Trophoblast cell (in vitro differentiated cells and primary cell): ENCODE measurements around the gene PIAS4.

Experiments used
- DNase-seq, 2 donors: peaks; one replicate each; pipeline ENCODE4 v3.0.0-alpha.2; 2016
- H2AFZ ChIP-seq: 2 replicates; pipeline ENCODE4 v1.6.1; 2013; ENCODE audit warnings: low read length, moderate library complexity, mild to moderate bottlenecking; ENCODE audit not compliant: insufficient read depth, poor library complexity
- H2AK5ac ChIP-seq: 2 replicates; pipeline ENCODE4 v1.6.1; 2013; ENCODE audit warnings: mild to moderate bottlenecking, low read length
- H2BK120ac ChIP-seq: 2 replicates; pipeline ENCODE4 v1.6.1; 2013; ENCODE audit warnings: low read length, mild to moderate bottlenecking, moderate library complexity; ENCODE audit not compliant: insufficient read depth, poor library complexity
- H2BK12ac ChIP-seq: 2 replicates; pipeline ENCODE4 v1.6.1; 2013; ENCODE audit warnings: mild to moderate bottlenecking, low read length, moderate library complexity
- H2BK5ac ChIP-seq: 2 replicates; pipeline ENCODE4 v1.6.1; 2013; ENCODE audit warnings: low read length, low read depth, moderate library complexity, mild to moderate bottlenecking; ENCODE audit not compliant: poor library complexity
- H3K14ac ChIP-seq: 2 replicates; pipeline ENCODE4 v1.6.1; 2013; ENCODE audit warnings: mild to moderate bottlenecking, low read length
- H3K18ac ChIP-seq: 2 replicates; pipeline ENCODE4 v1.6.1; 2013; ENCODE audit warnings: mild to moderate bottlenecking, low read length
- H3K23ac ChIP-seq: 2 replicates; pipeline ENCODE4 v1.6.1; 2013; ENCODE audit warnings: low read length
- H3K27ac ChIP-seq: 2 replicates; pipeline ENCODE4 v1.5.1; 2013; ENCODE audit warnings: low read depth, mild to moderate bottlenecking, inconsistent platforms, low read length, moderate library complexity
- H3K27me3 ChIP-seq: 2 replicates; pipeline ENCODE4 v1.6.1; 2013; ENCODE audit warnings: inconsistent platforms, mild to moderate bottlenecking, low read length, moderate library complexity; ENCODE audit not compliant: insufficient read depth
- H3K36me3 ChIP-seq, 2 experiments: 1 replicate in 1 of 2; 2 replicates in 1 of 2; pipeline ENCODE4 v1.6.1; 2013; ENCODE audit warnings: low read length in 2 of 2, mild to moderate bottlenecking in 2 of 2, moderate library complexity in 1 of 2; ENCODE audit not compliant: insufficient read depth in 2 of 2, control insufficient read depth in 1 of 2
- H3K4ac ChIP-seq: 2 replicates; pipeline ENCODE4 v1.6.1; 2013; ENCODE audit warnings: low read depth, mild to moderate bottlenecking, low read length, moderate library complexity
- H3K4me1 ChIP-seq, 2 experiments: 1 replicate in 1 of 2; 2 replicates in 1 of 2; pipeline ENCODE4 v1.6.1; 2013; ENCODE audit warnings: low read length in 2 of 2, mild to moderate bottlenecking in 2 of 2, moderate library complexity in 1 of 2; ENCODE audit not compliant: insufficient read depth in 2 of 2, control insufficient read depth in 1 of 2
- H3K4me2 ChIP-seq: 2 replicates; pipeline ENCODE4 v1.6.1; 2013; ENCODE audit warnings: inconsistent platforms, mild to moderate bottlenecking, low read length, moderate library complexity
- H3K4me3 ChIP-seq: 2 replicates; pipeline ENCODE4 v1.5.1; 2013; ENCODE audit warnings: mild to moderate bottlenecking, low read depth, low read length, inconsistent platforms
- H3K79me1 ChIP-seq: one replicate; pipeline ENCODE4 v1.6.1; 2013; ENCODE audit warnings: low read length
- H3K79me2 ChIP-seq: 2 replicates; pipeline ENCODE4 v1.6.1; 2013; ENCODE audit warnings: low read length, mild to moderate bottlenecking; ENCODE audit not compliant: control insufficient read depth, insufficient read depth, poor library complexity
- H3K9ac ChIP-seq: 2 replicates; pipeline ENCODE4 v1.6.1; 2013; ENCODE audit warnings: mild to moderate bottlenecking, low read length
- H3K9me3 ChIP-seq: 2 replicates; pipeline ENCODE4 v1.6.1; 2013; ENCODE audit warnings: low read depth, mild to moderate bottlenecking, control low read depth, inconsistent platforms, low read length; ENCODE audit not compliant: insufficient read depth
- H4K12ac ChIP-seq: 2 replicates; pipeline ENCODE4 v1.6.1; 2013; ENCODE audit warnings: low read depth, mild to moderate bottlenecking, low read length, moderate library complexity
- H4K8ac ChIP-seq: 2 replicates; pipeline ENCODE4 v1.6.1; 2013; ENCODE audit warnings: low read depth, mild to moderate bottlenecking, low read length, moderate library complexity
- H4K91ac ChIP-seq: one replicate; pipeline ENCODE4 v1.6.1; 2013; ENCODE audit warnings: low read depth, mild to moderate bottlenecking, low read length, moderate library complexity
- WGBS: extraction: QIAGEN DNeasy Blood & Tissue Kit; methylation state at CpG from one replicate; pipeline ENCODE4 v1.1.7; 2013; ENCODE audit warnings: missing lambda C conversion rate; ENCODE audit not compliant: insufficient read length, insufficient coverage; ENCODE audit errors: extremely low coverage; 5-methylcytosine and 5-hydroxymethylcytosine counted together

Gene PIAS4

DNA sequence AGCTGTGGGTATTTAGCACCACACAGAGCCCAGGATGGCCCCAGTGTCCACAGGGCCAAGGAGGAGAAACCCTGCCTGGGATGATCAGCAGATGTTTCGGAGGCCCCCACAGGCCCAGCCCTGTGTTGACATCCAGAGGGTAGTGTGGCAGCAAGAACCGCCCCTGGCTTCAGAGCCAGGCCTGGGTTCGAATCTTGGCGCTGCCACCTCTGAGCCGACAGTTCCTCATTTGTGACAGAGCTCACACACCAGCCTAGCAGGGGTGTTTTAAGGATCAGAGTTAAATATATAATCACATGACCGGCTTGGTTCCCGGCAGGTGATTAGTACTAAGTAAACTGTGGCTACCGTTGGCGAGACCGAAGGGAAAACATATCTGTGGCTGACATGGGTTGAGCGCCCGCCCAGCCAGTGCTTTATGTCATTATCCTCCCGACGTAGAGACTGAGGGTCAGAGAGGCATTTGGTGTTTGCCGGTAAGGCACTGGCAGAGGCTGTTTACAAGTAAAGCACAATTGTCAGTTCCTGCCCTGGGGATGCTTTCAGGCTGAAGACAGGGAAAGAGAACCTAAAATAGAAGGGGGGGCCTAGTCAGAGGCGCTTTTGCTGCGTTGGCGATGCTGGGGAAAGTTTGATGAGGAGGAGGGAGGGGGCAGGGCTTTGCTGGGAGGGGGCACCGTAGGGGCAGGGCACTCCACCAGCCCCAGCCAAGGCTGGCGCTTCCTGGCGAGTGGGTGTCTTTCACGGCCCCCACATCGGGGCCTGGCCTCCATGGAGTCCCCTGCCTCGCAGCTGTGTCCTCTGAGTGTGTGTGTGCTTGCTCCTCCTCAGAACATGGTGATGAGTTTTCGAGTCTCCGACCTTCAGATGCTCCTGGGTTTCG lies 4.8 kb downstream of the PIAS4 start:
- DNase-seq = no peak
- H3K14ac ChIP-seq = no peak overlapping the region
- peaks cover 17% of the 10 kb centered on the region for H3K79me1 ChIP-seq
- WGBS = no CpG with 5 or more reads among the region's 27 CpGs
- no peak overlapping the region for H4K91ac ChIP-seq
- no peak overlapping the region for H3K9ac ChIP-seq
- H3K18ac ChIP-seq = no peak overlapping the region
- H3K79me2 ChIP-seq = peaks cover 31% of the 10 kb centered on the region
- no peak overlapping the region for H3K23ac ChIP-seq
- peaks cover 40 to 50% of the 10 kb centered on the region in 2 experiments for H3K36me3 ChIP-seq
- H3K4me3 ChIP-seq = no peak overlapping the region
- H2BK5ac ChIP-seq = no peak overlapping the region
- H2AFZ ChIP-seq = no peak overlapping the region
- H3K27ac ChIP-seq = no peak overlapping the region
- no peaks in the 10 kb centered on the region for H3K9me3 ChIP-seq
- no peaks in the 10 kb centered on the region for H3K27me3 ChIP-seq
- no peak overlapping the region for H4K8ac ChIP-seq
- no peak overlapping the region for H2AK5ac ChIP-seq
- no peak overlapping the region for H4K12ac ChIP-seq
- peaks cover 36 to 46% of the 10 kb centered on the region in 2 experiments for H3K4me1 ChIP-seq
- no peak overlapping the region for H2BK120ac ChIP-seq
- H2BK12ac ChIP-seq = no peak overlapping the region
- no peak overlapping the region for H3K4ac ChIP-seq
- H3K4me2 ChIP-seq = no peak overlapping the region

DNA sequence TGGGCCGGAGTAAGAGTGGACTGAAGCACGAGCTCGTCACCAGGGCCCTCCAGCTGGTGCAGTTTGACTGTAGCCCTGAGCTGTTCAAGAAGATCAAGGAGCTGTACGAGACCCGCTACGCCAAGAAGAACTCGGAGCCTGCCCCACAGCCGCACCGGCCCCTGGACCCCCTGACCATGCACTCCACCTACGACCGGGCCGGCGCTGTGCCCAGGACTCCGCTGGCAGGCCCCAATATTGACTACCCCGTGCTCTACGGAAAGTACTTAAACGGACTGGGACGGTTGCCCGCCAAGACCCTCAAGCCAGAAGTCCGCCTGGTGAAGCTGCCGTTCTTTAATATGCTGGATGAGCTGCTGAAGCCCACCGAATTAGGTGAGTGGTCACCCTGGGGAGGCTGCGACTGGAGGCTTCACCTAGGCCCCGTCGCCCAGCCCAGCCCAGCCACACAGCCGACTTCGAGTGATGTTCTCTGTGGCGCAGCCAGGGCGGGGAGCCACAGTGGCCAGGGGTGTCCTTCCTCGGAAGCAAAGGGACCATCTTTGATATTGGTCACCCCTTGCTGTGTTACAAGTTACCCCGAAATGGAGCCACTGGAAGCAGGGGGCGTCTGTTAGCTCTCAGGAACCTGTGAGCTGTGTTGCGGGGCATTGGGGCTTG lies 5.6 kb downstream of the PIAS4 start:
- H3K4ac ChIP-seq = no peak overlapping the region
- no peak overlapping the region for H4K12ac ChIP-seq
- H2BK12ac ChIP-seq = no peak overlapping the region
- no peak overlapping the region for H4K91ac ChIP-seq
- no peak overlapping the region for H4K8ac ChIP-seq
- H2AFZ ChIP-seq = no peak overlapping the region
- no peaks in the 10 kb centered on the region for H3K27me3 ChIP-seq
- no peak overlapping the region for H3K23ac ChIP-seq
- no peak overlapping the region for H3K9ac ChIP-seq
- no CpG with 5 or more reads among the region's 33 CpGs for WGBS
- no peak for DNase-seq
- no peak overlapping the region for H3K4me3 ChIP-seq
- H3K4me2 ChIP-seq = no peak overlapping the region
- H3K79me2 ChIP-seq = peaks cover 28% of the 10 kb centered on the region
- no peaks in the 10 kb centered on the region for H3K9me3 ChIP-seq
- peaks cover 42 to 50% of the 10 kb centered on the region in 2 experiments for H3K36me3 ChIP-seq
- H2AK5ac ChIP-seq = no peak overlapping the region
- peaks cover 14% of the 10 kb centered on the region for H3K79me1 ChIP-seq
- H2BK5ac ChIP-seq = no peak overlapping the region
- no peak overlapping the region for H3K14ac ChIP-seq
- H3K4me1 ChIP-seq = peaks cover 36 to 46% of the 10 kb centered on the region in 2 experiments
- no peak overlapping the region for H3K27ac ChIP-seq
- H3K18ac ChIP-seq = no peak overlapping the region
- H2BK120ac ChIP-seq = no peak overlapping the region

- no peak overlapping the region for H3K14ac ChIP-seq
- H2BK12ac ChIP-seq = no peak overlapping the region
- WGBS = no CpG with 5 or more reads among the region's 20 CpGs
- no peak overlapping the region for H3K4me3 ChIP-seq
- no peaks in the 10 kb centered on the region for H3K9me3 ChIP-seq
- H3K4me2 ChIP-seq = no peak overlapping the region
- H2BK5ac ChIP-seq = no peak overlapping the region
- H3K27ac ChIP-seq = no peak overlapping the region
- no peak overlapping the region for H4K8ac ChIP-seq
- no peak overlapping the region for H4K91ac ChIP-seq
- no peaks in the 10 kb centered on the region for H3K27me3 ChIP-seq
- H4K12ac ChIP-seq = no peak overlapping the region
- peak overlapping the region; percentile 2 for H3K4ac ChIP-seq
- H3K36me3 ChIP-seq = peaks cover 47 to 55% of the 10 kb centered on the region in 2 experiments
- DNase-seq = no peak
- no peak overlapping the region for H3K9ac ChIP-seq
- H3K79me2 ChIP-seq = peaks cover 20% of the 10 kb centered on the region
- H3K18ac ChIP-seq = no peak overlapping the region
- H3K79me1 ChIP-seq = peaks cover 13% of the 10 kb centered on the region
- H2BK120ac ChIP-seq = no peak overlapping the region
- H2AK5ac ChIP-seq = no peak overlapping the region
- H3K4me1 ChIP-seq = peaks cover 32 to 38% of the 10 kb centered on the region in 2 experiments
- H2AFZ ChIP-seq = no peak overlapping the region
- H3K23ac ChIP-seq = no peak overlapping the region
These were observed 6.5 kb downstream of the PIAS4 start for GRCh38 chr19:4013886-4014540.
